ENCODE measurements around the gene OR10H3. TPM values are rescaled to one million over a fixed set of nuclear protein-coding genes. Genes with fewer than 3 reads are reported as not detected.
"Not testable (repeated sequence)": the region's sequence is repeated elsewhere in the genome, so short reads cannot be mapped to it uniquely, and the experiment has no call there.

Gene OR10H3
- polyA plus RNA-seq, 1 donor from 2014 or later, result not detected

DNA sequence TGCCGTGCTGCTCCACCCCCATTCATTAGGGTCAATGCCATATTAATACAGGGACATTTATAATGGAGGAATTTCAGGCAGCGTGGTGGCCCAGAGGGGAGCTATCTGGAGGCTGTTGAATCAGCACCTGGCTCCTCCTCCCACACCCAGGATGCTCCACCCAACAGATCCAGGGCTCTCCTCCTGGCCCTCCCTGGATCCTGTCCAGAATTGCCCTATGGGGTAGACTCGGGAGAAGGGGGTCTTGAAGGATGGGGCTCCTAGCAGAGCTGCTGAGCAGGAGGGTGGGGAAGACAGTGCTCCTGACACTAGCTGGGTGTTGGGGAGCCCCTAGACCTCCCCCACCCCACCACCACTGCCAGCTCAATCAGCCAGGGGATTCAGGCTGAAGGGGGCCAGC, 44.4 kb downstream of the OR10H3 start:
- H3K9me2 ChIP-seq (ENCODE audit: insufficient read depth, low read length), result no peaks in the 10 kb centered on the region
- H4K20me1 ChIP-seq (ENCODE audit: insufficient read depth), result no peaks in the 10 kb centered on the region
- TF ChIP-seq POLR2AphosphoS5 (IDR thresholded peaks at IDR 0.05) (no peak), CTCF (IDR thresholded peaks at IDR 0.05; ENCODE audit: poor library complexity, severe bottlenecking) (no peak), RAD21 (conservative IDR thresholded peaks at IDR 0.05) (no peak), SMC3 (conservative IDR thresholded peaks at IDR 0.05; ENCODE audit: poor library complexity) (no peak), EZH2 (IDR thresholded peaks at IDR 0.05; ENCODE audit: borderline replicate concordance, insufficient read depth, low read length, poor library complexity, severe bottlenecking) (no peak), TAF1 (IDR thresholded peaks at IDR 0.05; ENCODE audit: low read depth) (no peak), MXI1 (conservative IDR thresholded peaks at IDR 0.05; ENCODE audit: poor library complexity, severe bottlenecking) (no peak), EP300 (conservative IDR thresholded peaks at IDR 0.05; ENCODE audit: poor library complexity, severe bottlenecking) (no peak)
- TF ChIP-seq, protein P1, sequence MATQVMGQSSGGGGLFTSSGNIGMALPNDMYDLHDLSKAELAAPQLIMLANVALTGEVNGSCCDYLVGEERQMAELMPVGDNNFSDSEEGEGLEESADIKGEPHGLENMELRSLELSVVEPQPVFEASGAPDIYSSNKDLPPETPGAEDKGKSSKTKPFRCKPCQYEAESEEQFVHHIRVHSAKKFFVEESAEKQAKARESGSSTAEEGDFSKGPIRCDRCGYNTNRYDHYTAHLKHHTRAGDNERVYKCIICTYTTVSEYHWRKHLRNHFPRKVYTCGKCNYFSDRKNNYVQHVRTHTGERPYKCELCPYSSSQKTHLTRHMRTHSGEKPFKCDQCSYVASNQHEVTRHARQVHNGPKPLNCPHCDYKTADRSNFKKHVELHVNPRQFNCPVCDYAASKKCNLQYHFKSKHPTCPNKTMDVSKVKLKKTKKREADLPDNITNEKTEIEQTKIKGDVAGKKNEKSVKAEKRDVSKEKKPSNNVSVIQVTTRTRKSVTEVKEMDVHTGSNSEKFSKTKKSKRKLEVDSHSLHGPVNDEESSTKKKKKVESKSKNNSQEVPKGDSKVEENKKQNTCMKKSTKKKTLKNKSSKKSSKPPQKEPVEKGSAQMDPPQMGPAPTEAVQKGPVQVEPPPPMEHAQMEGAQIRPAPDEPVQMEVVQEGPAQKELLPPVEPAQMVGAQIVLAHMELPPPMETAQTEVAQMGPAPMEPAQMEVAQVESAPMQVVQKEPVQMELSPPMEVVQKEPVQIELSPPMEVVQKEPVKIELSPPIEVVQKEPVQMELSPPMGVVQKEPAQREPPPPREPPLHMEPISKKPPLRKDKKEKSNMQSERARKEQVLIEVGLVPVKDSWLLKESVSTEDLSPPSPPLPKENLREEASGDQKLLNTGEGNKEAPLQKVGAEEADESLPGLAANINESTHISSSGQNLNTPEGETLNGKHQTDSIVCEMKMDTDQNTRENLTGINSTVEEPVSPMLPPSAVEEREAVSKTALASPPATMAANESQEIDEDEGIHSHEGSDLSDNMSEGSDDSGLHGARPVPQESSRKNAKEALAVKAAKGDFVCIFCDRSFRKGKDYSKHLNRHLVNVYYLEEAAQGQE (IDR thresholded peaks at IDR 0.05; ENCODE audit: borderline replicate concordance), result no peak
- H3K9me3 ChIP-seq (ENCODE audit: low read length), result peaks cover 3% of the 10 kb centered on the region
- no peaks in the 10 kb centered on the region for H3K79me2 ChIP-seq (replicated peaks; ENCODE audit: insufficient read depth, low read length)
- no peak overlapping the region for H3K4me2 ChIP-seq (ENCODE audit: low read length)
- no peaks in the 10 kb centered on the region for H3F3A ChIP-seq (ENCODE audit: insufficient read depth, low read length, poor library complexity, severe bottlenecking)
- no peak overlapping the region for H2AFZ ChIP-seq (ENCODE audit: low read depth, low read length)
- H3K4me3 ChIP-seq (ENCODE audit: low read length), result no peak overlapping the region
- H3K27me3 ChIP-seq (ENCODE audit: insufficient read depth, low read depth, low read length), result no peaks in the 10 kb centered on the region
- H3K36me3 ChIP-seq (ENCODE audit: insufficient read depth, low read length), result no peaks in the 10 kb centered on the region
- H3K27ac ChIP-seq (ENCODE audit: low read length), result no peak overlapping the region
- H3K9ac ChIP-seq (ENCODE audit: low read length), result no peak overlapping the region

GRCh38 chr19:15782896-15783295, 45.1 kb downstream of the OR10H3 start:
- H3K27ac ChIP-seq (ENCODE audit: low read length), result not testable (repeated sequence)

DNA sequence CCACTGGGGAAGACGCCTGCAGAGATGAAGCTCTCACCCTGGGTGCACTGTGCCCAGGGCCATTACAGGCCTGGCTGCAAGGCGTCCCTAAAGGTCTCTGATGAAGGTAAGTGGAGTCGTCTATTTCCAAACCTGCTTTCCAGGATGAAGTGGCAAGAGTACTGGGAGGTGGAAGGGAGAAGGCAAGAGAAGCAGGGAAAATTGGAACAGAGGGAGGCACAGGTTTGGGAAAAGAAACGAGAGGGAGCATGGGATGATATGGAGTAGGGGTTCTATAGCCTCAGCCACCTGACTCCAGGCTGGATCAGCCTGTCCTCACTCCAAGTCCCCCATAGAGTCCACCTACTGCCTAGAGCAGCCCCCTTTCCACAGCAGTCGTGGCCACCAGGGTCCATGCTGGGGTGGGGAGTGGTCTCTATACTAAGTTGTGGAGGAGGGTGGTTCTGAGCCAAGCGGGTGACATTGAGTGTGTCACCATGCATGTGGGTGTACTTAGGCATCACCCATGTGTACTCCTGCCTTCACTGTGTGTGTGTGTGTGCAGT, 49.9 kb downstream of the OR10H3 start, which contains the start of gene OR10H5:
OR10H5 (plus strand) TSS at position 51 of the 545 bp plus-strand sequence. CDS start 6,388 bp downstream, outside the sequence.
- Histone ChIP-seq H3K4me2 (ENCODE audit: low read length) (no peak within 1 kb of the TSS), H3K79me2 (replicated peaks; ENCODE audit: insufficient read depth, low read length) (no peaks in the 10 kb centered on the region), H4K20me1 (ENCODE audit: insufficient read depth) (no peaks in the 10 kb centered on the region), H3K36me3 (ENCODE audit: insufficient read depth, low read length) (no peaks in the 10 kb centered on the region), H3K27me3 (ENCODE audit: insufficient read depth, low read depth, low read length) (no peaks in the 10 kb centered on the region), H2AFZ (ENCODE audit: low read depth, low read length) (no peak within 1 kb of the TSS), H3F3A (ENCODE audit: insufficient read depth, low read length, poor library complexity, severe bottlenecking) (no peaks in the 10 kb centered on the region), H3K27ac (ENCODE audit: low read length) (no peak within 1 kb of the TSS), H3K9me2 (ENCODE audit: insufficient read depth, low read length) (no peaks in the 10 kb centered on the region), H3K9me3 (ENCODE audit: low read length) (peaks cover 5% of the 10 kb centered on the region), H3K9ac (ENCODE audit: low read length) (no peak within 1 kb of the TSS), H3K4me3 (ENCODE audit: low read length) (no peak within 1 kb of the TSS)
- TF ChIP-seq, protein P1 (IDR thresholded peaks at IDR 0.05; ENCODE audit: borderline replicate concordance), result no peak
- TF ChIP-seq TAF1 (IDR thresholded peaks at IDR 0.05; ENCODE audit: low read depth), result no peak
- no peak for TF ChIP-seq MXI1 (conservative IDR thresholded peaks at IDR 0.05; ENCODE audit: poor library complexity, severe bottlenecking)

More at GRCh38 chr19:15782896-15783295, 45.1 kb downstream of the OR10H3 start:
- H2AFZ ChIP-seq (ENCODE audit: low read depth, low read length); H3K36me3 ChIP-seq (ENCODE audit: insufficient read depth, low read length); H3K27me3 ChIP-seq (ENCODE audit: insufficient read depth, low read depth, low read length); H3K79me2 ChIP-seq (replicated peaks; ENCODE audit: insufficient read depth, low read length); H3F3A ChIP-seq (ENCODE audit: insufficient read depth, low read length, poor library complexity, severe bottlenecking); H3K9me3 ChIP-seq (ENCODE audit: low read length); H3K4me2 ChIP-seq (ENCODE audit: low read length); H3K9ac ChIP-seq (ENCODE audit: low read length); H3K4me3 ChIP-seq (ENCODE audit: low read length); H4K20me1 ChIP-seq (ENCODE audit: insufficient read depth); H3K9me2 ChIP-seq (ENCODE audit: insufficient read depth, low read length): not testable (repeated sequence)

All from neural cell (in vitro differentiated cells).